Vagina (tissue), 2 donors: Measurements from ENCODE around the gene IL1RAPL1. TPM values are rescaled to one million over a fixed set of nuclear protein-coding genes. Genes with fewer than 3 reads are reported as not detected.

Experiments
- DNase-seq, 2 donors: peaks; one replicate each; pipeline ENCODE4 v3.0.0-alpha.2; 2017; ENCODE audit errors: extremely low spot score in 2 of 2
- H3K27ac ChIP-seq: fragments of 200-600 bp; sonication (generic); one replicate; pipeline ENCODE4 v1.5.1; 2019
- H3K27me3 ChIP-seq: fragments of 200-600 bp; sonication (generic); one replicate; pipeline ENCODE4 v1.5.1; 2019
- H3K36me3 ChIP-seq, 2 donors: fragments of 200-600 bp; sonication (generic); one replicate each; pipeline ENCODE4 v1.5.1; 2017 to 2019
- H3K4me1 ChIP-seq: fragments of 200-600 bp; sonication (generic); one replicate; pipeline ENCODE4 v1.5.1; 2019
- H3K4me3 ChIP-seq, 2 donors: fragments of 200-600 bp; sonication (generic); 1 replicate in 1 of 2; 2 replicates in 1 of 2; pipeline ENCODE4 v1.5.1; 2016 to 2019
- H3K9me3 ChIP-seq: fragments of 200-600 bp; sonication (generic); one replicate; pipeline ENCODE4 v1.5.1; 2019
- POLR2A ChIP-seq, 2 donors: fragments of 450-650 bp; IDR thresholded peaks; one replicate each; pipeline ENCODE4 v1.6.1; 2017; ENCODE audit warnings: antibody characterized with exemption in 2 of 2, mild to moderate bottlenecking in 2 of 2, moderate library complexity in 2 of 2
- POLR2AphosphoS5 ChIP-seq, 2 donors: sonication (generic); formaldehyde crosslinking; IDR thresholded peaks; one replicate each; pipeline ENCODE4 v1.9.0; 2017; ENCODE audit warnings: antibody characterized with exemption in 2 of 2, mild to moderate bottlenecking in 2 of 2, low read depth in 1 of 2; ENCODE audit not compliant: insufficient read depth in 1 of 2
- intact Hi-C: fragments of 100-400 bp; cut with DNase I; formaldehyde crosslinking; loops from one replicate; pipeline ENCODE4 v1.15.1; 2023
- total RNA-seq: library from RNA; depleted of rRNA; stranded (reverse); fragments of >200 nt; gene quantifications from one replicate; pipeline ENCODE4 v1.2.3, GENCODE V29; 2016
- TF ChIP-seq, protein P1 (sequence below), 3 experiments: fragments of 450-650 bp in 2 of 3; fragments of 200-600 bp in 1 of 3; sonication (generic) in 1 of 3; IDR thresholded peaks; one replicate each; pipeline ENCODE4 v1.5.1; 2017 to 2019; ENCODE audit warnings: antibody characterized with exemption in 3 of 3, mild to moderate bottlenecking in 2 of 3, moderate library complexity in 2 of 3

The IL1RAPL1 gene
- total RNA-seq, 1 donor from 2014 or later, result not detected

- Histone ChIP-seq H3K9me3 (no peaks in the 10 kb centered on the region), H3K27me3 (no peaks in the 10 kb centered on the region), H3K4me1 (no peaks in the 10 kb centered on the region), H3K36me3 (no peaks in the 10 kb centered on the region), H3K27ac (no peak overlapping the region), H3K4me3 (no peak overlapping the region)
- no peak for TF ChIP-seq POLR2A (IDR thresholded peaks at IDR 0.05)
- TF ChIP-seq POLR2AphosphoS5 (IDR thresholded peaks at IDR 0.05; ENCODE audit: insufficient read depth in 1 of 2, low read depth in 1 of 2), result no peak
- TF ChIP-seq, protein P1, sequence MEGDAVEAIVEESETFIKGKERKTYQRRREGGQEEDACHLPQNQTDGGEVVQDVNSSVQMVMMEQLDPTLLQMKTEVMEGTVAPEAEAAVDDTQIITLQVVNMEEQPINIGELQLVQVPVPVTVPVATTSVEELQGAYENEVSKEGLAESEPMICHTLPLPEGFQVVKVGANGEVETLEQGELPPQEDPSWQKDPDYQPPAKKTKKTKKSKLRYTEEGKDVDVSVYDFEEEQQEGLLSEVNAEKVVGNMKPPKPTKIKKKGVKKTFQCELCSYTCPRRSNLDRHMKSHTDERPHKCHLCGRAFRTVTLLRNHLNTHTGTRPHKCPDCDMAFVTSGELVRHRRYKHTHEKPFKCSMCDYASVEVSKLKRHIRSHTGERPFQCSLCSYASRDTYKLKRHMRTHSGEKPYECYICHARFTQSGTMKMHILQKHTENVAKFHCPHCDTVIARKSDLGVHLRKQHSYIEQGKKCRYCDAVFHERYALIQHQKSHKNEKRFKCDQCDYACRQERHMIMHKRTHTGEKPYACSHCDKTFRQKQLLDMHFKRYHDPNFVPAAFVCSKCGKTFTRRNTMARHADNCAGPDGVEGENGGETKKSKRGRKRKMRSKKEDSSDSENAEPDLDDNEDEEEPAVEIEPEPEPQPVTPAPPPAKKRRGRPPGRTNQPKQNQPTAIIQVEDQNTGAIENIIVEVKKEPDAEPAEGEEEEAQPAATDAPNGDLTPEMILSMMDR (IDR thresholded peaks at IDR 0.05), result no peak
- DNase-seq, result no peak
- intact Hi-C loops, result no loop called here
These were observed 667.3 kb downstream of the IL1RAPL1 start for GRCh38 chrX:29254515-29254914.

DNA sequence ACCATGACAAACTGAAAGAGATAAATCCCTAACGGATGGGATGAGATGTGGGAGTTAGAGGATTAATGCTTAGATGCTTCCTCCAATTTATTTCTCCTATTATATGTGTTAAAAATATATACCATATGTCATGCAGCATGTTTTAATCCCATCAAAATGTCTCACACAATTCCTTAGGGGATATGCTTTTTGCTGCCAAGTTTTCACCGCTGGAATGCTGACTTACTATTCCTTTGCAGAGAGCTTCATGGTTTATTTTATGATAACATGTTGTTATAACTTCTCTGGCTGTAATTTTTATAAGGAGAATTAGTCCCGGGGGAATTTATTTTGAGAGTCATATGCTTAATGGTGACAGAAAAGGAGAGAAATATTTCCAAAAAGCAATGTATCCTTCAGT lies 670.3 kb downstream of the IL1RAPL1 start:
- intact Hi-C loops, result no loop called here

GRCh38 chrX:29269390-29269789 lies 682.1 kb downstream of the IL1RAPL1 start:
- intact Hi-C loops, result no loop called here
- no peaks in the 10 kb centered on the region for H3K36me3 ChIP-seq
- H3K27me3 ChIP-seq, result no peaks in the 10 kb centered on the region
- H3K4me1 ChIP-seq, result no peaks in the 10 kb centered on the region
- TF ChIP-seq POLR2AphosphoS5 (IDR thresholded peaks at IDR 0.05; ENCODE audit: insufficient read depth in 1 of 2, low read depth in 1 of 2), result no peak
- no peak for TF ChIP-seq POLR2A (IDR thresholded peaks at IDR 0.05)
- TF ChIP-seq, protein P1 (IDR thresholded peaks at IDR 0.05), result no peak
- no peak for DNase-seq
- H3K9me3 ChIP-seq, result no peaks in the 10 kb centered on the region
- no peak overlapping the region for H3K27ac ChIP-seq
- H3K4me3 ChIP-seq, result no peak overlapping the region

More for the DNA sequence above, 670.3 kb downstream of the IL1RAPL1 start:
- no peak for DNase-seq
- TF ChIP-seq POLR2A (IDR thresholded peaks at IDR 0.05) (no peak), POLR2AphosphoS5 (IDR thresholded peaks at IDR 0.05; ENCODE audit: insufficient read depth in 1 of 2, low read depth in 1 of 2) (no peak)
- TF ChIP-seq, protein P1 (IDR thresholded peaks at IDR 0.05), result no peak
- Histone ChIP-seq H3K36me3 (no peaks in the 10 kb centered on the region), H3K4me1 (no peaks in the 10 kb centered on the region), H3K9me3 (no peaks in the 10 kb centered on the region), H3K27me3 (no peaks in the 10 kb centered on the region), H3K4me3 (no peak overlapping the region), H3K27ac (no peak overlapping the region)

- no peaks in the 10 kb centered on the region for H3K27me3 ChIP-seq
- no peaks in the 10 kb centered on the region for H3K9me3 ChIP-seq
- DNase-seq, result no peak
- H3K4me3 ChIP-seq, result no peak overlapping the region
- no peaks in the 10 kb centered on the region for H3K4me1 ChIP-seq
- TF ChIP-seq, protein P1 (IDR thresholded peaks at IDR 0.05), result no peak
- no peak for TF ChIP-seq POLR2AphosphoS5 (IDR thresholded peaks at IDR 0.05; ENCODE audit: insufficient read depth in 1 of 2, low read depth in 1 of 2)
- H3K36me3 ChIP-seq, result no peaks in the 10 kb centered on the region
- no peak overlapping the region for H3K27ac ChIP-seq
- intact Hi-C loops, result no loop called here
These were observed 687.3 kb downstream of the IL1RAPL1 start for GRCh38 chrX:29274517-29274916.

DNA sequence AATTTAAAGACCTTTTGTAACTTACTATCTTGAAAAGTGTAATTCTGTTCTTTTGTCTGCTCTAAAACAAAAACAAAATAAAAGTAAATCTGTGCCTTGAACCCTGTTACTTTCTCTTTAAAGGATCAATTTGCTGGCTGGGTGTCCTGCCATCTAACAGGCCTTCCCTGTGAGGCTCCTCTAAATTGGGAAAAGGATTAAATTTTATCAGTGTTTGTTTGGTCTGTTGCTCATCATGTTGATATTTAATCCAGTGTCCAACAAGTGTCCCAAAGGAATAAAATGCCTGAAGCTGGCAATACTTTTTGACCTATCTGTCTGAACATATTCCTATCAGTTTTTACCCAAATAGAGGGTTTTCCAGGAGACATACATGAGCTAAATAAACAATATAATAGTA lies 688.7 kb downstream of the IL1RAPL1 start:
- no peaks in the 10 kb centered on the region for H3K36me3 ChIP-seq
- TF ChIP-seq POLR2A (IDR thresholded peaks at IDR 0.05) (no peak), POLR2AphosphoS5 (IDR thresholded peaks at IDR 0.05; ENCODE audit: insufficient read depth in 1 of 2, low read depth in 1 of 2) (no peak)
- TF ChIP-seq, protein P1 (IDR thresholded peaks at IDR 0.05), result no peak
- intact Hi-C loops, result no loop called here
- H3K4me3 ChIP-seq, result no peak overlapping the region
- no peak for DNase-seq
- no peak overlapping the region for H3K27ac ChIP-seq
- H3K9me3 ChIP-seq, result no peaks in the 10 kb centered on the region
- H3K4me1 ChIP-seq, result no peaks in the 10 kb centered on the region
- no peaks in the 10 kb centered on the region for H3K27me3 ChIP-seq
